DMS153 (cell line): ENCODE data around the gene PABPN1.
"Not testable (repeated sequence)": the region's sequence is repeated elsewhere in the genome, so short reads cannot be mapped to it uniquely, and the experiment has no call there.

ENCODE experiments used
- DNase-seq: peaks from one replicate; lab custom pipeline; 2025; lab: John Stamatoyannopoulos, UW

Gene PABPN1, protein sequence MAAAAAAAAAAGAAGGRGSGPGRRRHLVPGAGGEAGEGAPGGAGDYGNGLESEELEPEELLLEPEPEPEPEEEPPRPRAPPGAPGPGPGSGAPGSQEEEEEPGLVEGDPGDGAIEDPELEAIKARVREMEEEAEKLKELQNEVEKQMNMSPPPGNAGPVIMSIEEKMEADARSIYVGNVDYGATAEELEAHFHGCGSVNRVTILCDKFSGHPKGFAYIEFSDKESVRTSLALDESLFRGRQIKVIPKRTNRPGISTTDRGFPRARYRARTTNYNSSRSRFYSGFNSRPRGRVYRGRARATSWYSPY

DNA sequence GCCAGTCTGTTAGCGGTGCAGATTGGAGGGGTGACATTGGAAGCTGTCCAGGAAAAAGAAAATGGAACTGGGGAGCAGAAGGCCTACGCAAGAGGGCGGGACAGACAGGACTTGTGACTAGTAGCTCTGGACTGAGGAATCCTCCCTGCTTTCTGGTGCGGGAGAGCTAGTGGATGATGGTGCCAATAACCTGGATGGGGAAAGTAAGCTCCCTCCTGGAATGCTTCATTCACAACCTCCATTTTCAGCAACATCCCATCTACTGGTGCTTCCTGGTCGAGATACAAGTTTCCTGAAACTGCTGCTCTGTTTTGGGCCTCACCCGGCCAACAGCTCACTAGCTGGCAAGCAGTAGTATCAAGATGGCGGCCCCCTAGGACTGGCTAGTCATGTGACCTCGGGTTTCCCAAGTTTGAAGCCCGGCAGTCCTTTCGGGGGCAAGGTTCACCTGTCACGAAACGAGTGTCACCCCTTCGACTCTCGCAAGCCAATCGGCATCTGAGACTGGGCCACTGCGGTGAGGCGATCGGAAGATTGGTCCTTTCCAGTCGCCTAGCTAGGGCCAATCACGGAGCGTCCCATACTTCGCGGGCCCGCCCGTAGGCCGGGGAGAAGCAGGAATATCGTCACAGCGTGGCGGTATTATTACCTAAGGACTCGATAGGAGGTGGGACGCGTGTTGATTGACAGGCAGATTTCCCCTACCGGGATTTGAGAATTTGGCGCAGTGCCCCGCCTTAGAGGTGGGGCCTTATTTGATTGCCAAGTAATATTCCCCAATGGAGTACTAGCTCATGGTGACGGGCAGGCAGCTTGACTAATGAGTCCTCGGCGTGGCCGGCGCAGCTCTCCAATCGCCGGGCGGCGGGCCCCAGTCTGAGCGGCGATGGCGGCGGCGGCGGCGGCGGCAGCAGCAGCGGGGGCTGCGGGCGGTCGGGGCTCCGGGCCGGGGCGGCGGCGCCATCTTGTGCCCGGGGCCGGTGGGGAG is at the start of gene PABPN1:
PABPN1 (plus strand) TSS at position 874 of the 988 bp plus-strand sequence; CDS start at position 887, 13 bp downstream.
- peak; percentile 100 for DNase-seq

DNA sequence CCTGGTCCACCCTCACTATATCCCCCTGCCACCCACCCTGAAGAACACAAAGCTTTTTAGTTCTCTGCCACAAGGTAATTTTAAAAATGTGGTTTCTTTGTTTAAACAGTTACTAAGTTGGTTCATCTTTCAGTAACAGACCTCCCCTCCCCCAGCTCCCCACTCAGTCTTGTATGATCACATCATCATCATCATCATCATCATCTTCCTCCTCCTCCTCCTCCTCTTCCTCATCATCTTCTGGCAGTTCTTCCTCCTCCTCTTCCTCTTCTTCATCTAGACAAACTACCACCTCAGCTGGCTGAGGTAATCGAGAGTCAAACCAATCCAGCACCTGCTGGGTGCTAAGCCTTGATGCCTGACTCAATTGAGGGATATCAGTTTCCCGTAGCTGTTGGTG is 45.8 kb upstream of the PABPN1 start:
- DNase-seq: no peak

DNA sequence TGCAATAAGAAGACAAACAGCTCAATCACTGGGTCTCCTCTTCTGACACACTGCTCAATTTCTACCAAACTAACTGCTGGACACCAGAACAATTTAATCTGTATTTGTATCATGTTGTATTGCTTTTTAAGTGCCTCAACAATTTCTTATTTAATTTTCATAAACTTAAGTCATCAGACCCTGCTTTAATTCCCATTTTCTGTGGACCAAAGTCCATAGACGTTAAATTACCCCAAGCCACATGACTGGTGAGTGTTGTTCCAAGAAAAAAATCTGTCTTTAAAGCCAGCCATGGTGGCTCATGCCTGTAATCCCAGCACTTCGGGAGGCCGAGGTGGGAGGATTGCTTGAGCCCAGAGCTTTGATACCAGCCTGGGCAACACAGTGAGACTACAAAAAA is 44.1 kb upstream of the PABPN1 start:
- DNase-seq: no peak

DNA sequence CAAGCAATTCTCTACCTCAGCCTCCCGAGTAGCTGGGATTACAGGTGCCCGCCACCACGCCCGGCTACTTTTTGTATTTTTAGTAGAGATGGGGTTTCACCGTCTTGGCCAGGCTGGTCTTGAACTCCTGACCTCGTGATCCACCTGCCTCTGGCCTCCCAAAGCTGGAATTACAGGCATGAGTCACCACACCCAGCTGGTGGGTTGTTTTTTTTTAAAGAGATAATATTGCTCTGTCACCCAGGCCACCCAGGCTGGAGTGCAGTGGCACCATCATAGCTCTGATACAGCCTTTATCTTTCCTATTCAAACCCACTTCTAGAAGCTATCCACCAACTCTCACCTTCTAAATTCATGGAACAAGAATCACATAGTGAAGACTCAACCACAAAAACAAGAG is 43.3 kb upstream of the PABPN1 start:
- not testable (repeated sequence) for DNase-seq

DNA sequence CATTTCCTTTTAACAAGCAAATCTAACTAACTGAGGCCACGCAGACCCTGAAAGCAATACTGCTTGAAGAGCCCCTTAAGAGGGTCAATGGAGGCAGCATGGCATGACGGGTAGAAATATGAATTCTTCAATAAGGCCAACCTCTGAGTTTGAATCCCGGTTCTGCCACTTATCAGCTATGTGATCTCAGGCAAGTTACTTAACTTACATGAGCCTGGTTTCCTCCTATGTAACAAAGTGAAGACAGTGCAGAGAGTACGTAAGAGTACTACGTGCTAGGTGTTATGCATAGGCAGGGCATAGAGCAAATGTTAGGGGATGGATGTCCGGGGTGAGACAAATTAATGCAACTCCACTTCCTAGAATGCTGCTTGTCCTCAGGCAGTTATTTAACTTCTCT is 40.0 kb upstream of the PABPN1 start:
- no peak for DNase-seq

DNA sequence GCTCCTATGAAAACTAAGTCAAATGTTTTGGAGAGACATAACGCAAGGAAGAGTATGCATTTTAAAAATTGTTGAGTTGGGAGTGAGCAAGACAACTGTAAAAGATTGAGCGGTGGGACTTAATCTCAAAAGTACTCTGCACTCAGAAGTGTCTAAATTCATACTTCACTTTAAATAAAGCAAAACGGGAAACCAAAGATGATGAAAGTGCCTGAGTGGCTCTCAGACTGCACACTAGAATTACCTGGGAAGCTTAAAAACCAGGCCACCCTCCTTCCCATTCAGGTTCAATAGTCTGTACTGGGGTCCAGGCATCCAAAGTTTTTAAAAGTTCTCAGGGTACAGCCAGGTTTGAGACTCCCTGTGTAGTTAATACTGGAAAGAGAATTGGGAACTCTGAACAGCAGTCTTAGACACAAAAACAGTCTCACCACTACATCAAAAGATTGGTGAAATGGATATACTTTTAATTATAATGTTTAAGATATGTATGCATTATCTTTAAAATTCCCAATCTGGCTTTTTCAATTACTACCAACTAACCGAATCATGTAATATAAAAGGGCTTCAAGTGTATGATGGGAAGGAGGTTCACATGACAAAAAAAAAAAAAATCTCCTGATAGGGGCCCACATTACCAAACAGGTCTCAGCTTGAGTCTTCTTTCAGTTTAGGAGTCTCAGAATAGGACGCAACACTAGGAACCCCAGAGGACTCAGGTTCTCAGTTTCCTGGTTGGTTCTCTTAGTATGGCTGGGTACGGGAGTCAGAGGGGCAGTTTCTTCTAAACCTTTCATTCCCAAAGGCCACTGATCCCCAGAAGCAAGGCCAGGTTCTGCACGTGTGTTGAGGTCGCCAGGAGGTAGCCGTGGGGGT is 36.4 kb upstream of the PABPN1 start:
- no peak for DNase-seq

DNA sequence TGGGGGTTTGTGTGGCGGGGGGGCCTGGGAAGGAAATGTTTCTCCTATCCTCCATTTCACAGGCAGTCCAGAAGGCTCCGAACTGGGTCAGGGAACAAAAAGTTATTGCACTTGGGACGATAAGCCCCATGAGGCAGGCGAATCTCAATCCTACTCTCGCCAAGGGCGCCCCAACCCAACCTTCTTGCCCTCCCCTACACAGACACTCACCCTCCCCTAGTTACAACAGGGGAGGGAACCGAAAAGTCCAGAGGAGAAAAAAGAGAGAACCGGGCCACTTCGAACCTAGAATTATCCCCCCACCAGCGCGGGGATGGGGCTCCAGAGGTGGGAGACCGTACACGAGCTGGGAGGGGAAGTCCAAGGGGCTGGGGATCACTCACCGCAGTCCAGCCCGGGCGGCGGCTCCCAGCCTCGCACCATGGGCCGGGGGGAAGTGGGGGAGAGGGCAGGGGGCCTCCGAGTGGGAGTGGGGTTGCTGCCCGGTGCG is 35.7 kb upstream of the PABPN1 start:
- no peak for DNase-seq

DNA sequence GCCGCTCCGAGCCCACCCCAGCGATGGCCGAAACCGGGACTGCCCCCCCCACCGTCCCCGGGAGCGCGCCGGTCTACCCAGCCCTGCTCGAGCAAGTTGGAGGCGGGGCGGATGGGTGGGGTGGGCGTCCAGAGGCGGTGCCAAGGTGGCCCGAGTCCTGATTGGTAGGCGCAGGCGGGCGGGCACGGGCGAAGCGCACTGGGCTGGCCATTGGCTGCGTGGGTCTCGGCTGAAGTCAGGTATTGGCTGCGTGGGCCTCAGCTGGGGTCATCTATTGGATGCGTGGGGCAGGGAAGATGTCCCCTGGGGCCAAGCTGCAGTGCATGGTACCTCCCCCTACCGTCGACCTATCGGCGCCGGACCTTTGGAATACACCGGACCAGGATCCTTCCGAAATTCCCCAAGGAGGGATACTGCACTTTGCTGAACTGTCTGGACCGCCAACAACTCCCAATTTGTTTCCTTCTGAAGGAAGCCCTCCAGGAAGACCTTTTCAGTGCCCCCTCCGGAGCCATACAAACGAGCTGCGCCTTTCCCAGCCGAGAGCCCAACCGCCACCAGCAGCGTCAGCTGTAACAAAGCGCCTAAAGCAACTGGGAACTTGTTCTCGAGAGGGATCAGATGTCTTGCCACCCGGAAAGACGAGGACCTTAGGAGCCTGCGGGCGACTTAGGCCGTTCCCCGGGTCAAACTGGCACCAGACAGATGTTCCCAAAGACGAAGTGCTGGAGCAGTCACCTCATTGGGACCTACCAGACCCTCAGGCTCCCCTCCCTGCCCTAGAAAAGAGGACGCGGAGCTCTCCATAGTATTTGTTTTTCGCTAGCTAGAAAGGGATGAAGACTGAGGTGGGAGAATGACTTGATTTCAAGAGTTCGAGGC is 35.0 kb upstream of the PABPN1 start, which contains the start of gene HOMEZ:
HOMEZ (minus strand) TSS at position 113 of the 882 bp plus-strand sequence. CDS start 180 bp downstream, outside the sequence.
- peak; percentile 97 for DNase-seq

DNA sequence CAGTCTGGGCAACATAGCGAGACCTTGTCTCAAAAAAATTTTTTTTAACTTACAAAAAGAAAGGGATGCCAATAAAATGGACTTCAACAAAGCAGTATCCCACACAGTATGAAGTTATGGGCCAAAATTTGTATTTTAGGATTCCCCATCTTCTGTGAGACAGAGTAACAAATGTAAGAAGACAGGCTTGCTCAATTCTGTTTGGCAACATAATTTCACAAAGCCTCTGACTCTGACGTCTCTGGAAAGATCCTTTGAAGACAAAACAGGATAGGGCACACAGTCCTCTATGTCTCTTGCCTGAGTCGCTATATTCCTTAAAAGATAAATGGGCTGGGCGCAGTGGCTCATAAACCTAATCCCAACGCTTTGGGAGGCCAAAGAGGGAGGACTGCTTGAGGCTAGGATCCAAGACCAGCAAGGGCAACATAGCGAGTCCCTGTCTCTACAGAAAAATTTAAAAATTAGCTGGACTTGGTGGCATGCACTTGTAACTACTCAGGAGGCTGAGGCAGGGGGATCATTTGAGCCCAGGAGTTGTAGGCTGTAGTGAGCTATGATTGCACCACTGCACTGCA is 34.3 kb upstream of the PABPN1 start:
- DNase-seq: no peak

DNA sequence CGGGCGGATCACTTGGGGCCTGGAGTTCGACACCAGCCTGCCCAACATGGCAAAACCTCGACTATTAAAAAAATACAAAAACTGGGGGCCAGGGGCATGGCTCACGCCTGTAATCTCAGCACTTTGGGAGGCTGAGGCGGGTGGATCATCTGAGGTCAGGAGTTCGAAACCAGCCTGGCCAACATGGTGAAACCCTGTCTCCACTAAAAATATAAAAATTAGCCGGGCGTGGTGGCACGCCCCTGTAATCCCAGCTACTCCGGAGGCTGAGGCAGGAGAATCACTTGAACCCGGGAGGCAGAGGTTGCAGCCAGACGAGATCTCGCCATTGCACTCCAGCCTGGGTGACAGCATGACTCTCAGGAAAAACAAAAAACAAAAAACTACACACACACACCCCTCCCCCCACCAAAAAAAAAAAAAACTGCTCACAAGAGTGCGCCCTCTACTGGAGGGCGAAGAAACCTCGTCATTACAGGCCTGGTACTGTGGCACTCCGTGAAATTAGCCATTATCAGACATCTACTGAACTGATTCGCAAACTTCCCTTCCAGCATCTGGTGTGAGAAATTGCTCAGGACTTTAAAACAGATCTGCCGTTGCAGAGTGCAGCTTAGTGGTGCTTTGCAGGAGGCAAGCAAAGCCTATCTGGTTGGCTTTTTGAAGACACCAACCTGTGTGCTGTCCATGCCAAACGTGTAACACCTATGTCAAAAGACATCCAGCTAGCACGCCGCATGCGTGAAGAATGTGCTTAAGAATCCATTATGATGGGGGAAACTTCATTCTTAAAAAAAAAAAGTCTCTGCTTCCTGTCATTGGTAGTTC is 26.3 kb upstream of the PABPN1 start:
- peak; percentile 23 for DNase-seq

DNA sequence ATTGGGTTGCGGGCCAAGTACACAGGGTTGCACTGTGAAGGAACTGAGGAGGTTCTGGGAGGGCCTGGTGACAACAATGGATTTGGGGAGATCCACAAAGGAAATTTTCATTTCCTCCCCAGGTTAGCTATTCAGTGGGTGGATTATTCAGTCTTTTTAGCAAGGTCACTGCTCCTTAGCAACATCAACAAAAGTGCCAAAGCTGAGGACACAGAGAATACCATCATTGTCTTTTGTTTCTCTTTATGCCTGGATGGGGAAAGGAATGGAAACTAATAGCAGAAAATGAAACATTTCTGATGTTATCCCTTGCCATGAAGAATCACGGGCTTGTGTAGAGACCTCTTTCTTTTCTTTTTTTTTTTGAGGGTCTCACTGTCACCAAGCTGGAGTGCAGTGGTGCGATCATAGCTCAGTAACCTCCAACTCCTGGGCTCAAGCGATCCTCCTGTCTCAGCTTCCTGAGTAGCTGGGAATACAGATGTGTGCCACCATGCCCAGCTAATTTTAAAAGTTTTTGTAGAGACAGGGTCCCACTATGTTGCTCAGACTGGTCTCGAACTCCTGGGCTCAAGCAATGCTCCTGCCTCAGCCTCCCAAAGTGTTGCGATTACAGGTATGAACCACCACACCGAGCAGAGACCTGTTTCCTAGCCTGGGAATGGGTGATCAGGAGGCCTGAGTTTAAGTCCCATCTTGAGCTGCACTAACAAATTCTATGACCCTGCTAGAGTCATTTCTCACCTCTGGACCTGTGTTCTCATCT is 25.1 kb upstream of the PABPN1 start:
- DNase-seq: no peak

DNA sequence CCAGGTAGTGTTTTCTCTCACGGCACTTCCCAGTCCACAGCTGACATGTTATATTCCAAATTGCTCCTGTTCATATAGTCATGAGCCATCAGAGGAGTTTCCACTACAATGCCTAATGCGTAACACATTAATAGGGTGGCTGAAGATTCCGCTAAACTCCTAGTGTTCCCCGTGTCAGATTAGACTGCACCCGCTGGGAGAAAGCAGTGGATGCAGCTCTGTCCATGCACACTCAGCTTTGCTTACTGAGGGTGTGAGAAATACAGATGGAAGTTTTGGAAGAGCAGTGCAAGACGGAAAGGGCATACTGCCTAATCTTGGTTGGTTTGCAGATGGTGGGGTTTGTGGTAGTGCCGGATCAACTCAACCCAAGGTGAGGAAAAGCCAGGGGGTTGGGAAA is 24.2 kb upstream of the PABPN1 start:
- DNase-seq: no peak

DNA sequence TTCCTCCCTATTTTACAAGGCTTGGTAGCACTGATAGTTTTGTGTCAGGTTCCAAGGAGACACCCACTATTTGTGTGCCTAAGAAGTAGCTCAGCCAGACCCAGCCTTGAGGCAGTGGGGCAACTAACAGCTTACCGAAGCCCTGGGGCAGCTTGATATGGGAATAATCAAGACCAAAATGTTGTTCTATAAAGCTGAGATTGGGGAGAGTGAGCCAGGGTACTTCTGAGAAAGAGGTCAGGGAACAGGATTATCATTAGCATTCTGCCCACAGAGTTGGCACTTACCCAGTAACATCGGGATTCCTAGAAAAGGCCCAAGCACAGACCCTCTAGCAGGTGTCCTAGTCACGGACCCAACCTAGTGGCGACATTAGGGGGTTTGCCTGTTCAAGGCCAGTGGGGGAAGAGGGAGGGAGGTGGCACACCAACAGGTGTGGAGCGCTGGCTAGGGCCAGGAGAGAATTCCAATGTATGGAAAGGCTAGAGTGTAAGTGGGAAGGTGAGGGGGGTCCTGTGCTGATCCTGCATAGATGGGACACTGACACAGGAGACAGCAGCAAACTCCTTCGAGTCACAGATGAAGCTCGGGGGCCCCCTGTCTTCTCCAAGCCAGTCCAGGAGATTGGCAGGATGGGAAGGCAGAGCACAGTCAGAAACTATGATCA is 23.5 kb upstream of the PABPN1 start:
- no peak for DNase-seq

DNA sequence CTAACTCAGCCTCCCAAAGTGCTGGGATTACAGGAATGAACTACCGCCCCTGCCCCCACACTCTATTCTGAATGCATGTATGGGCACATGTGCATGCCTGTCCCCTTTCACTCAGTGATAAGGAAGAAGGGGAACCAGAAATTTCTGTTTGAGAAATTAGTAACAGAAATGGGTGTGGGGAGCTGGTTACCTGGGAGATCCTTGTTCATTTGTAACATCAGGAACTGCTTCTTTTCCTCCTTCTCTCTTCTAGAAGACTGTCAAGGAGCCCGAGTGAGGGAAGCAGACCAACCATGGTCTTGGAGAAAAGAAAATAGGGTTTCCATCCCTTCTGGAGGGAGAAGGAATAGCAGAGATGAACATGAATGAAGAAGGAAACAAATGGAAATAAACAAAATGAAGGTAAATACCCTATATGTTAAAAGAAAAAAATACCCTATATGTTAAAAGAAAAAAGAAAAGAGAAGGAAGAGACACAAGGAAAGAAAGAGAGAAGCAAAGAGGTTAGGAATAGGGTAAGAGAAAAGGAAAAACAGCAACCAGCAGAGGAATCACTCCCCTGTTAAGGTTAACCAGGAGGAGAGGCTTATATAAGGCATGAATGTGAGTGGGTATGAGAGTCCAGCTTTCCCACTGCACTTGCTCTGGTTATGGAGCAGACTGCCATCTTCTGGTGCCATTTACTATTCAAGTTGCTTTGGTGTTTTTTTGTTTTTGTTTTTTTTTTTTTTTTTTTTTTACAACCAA is 21.9 kb upstream of the PABPN1 start:
- peak; percentile 24 for DNase-seq

DNA sequence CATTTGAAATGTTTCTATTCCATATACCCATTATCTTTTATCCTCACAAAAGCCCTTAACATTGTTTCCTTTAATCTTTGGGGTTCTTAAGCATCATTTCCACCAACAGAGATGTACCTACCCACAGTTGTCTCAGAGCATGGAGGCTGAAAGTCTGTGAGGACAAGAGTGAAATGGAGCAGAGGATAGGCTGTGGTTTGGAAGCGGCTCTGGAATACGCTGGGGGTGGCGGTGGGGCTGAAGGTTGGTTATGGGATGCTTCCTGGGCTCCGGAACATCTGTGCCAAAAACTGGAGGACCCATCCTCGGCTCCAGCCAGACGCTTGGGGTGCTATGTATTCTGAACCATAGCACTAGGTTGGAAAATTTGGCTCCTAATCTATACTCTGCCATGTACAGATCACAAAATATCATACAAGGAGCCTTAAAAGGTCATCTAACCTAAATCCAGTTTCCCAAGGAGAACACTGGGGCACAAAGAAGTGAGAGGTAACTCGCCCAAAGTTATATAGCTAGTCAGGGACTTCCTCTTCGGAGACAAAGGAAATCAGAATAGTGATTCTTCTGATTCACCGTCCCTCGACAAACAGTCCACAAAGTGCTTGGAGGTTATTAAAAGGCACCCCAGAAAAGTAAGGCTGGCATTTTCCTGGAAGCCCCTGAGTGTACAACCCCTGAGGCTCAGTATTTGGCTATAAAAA is 21.1 kb upstream of the PABPN1 start:
- DNase-seq: no peak

DNA sequence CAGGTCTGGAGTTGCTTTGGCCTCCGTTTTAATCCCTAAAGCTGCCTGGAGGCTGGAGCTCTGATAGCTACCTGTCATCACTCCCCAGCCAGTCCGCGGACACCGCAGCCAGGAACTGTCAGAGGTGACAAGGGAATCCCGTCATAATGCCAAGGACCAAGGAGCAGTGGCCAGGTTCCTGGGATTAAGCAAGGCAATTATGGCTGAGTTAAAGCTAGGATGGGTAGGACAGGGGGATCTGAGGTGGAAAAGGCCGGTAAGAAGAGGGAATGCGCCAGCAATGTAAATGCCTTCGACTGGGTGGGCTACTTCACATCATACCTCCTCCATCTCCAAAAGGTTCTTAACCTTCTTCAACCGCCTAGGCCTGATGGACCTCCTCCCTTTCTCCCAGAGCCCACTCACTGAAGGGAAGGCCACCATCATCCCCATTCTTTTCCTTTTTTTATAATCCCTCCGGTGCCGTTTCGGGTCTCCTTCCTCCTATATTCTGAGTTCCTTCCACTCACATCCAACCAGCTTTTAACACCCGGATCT is 20.5 kb upstream of the PABPN1 start:
- no peak for DNase-seq
